GM12875 (cell line): ENCODE results near the gene ZNF681.

Source experiments
- H3K4me3 ChIP-seq: one replicate; pipeline ENCODE4 v1.5.1; 2011; ENCODE audit warnings: low read depth, low read length, control low read depth
- CTCF ChIP-seq: IDR thresholded peaks from 2 replicates; pipeline ENCODE4 v1.5.1; 2011; ENCODE audit warnings: low read depth, mild to moderate bottlenecking, control low read depth, inconsistent platforms, low read length, moderate library complexity, borderline replicate concordance; ENCODE audit not compliant: insufficient read depth

Gene ZNF681

GRCh38 chr19:23774524-23774971, 15.9 kb upstream of the ZNF681 start:
- no peak for TF ChIP-seq CTCF
- H3K4me3 ChIP-seq: no peak overlapping the region

GRCh38 chr19:23774106-23774505, 15.4 kb upstream of the ZNF681 start:
- TF ChIP-seq CTCF: no peak
- no peak overlapping the region for H3K4me3 ChIP-seq

GRCh38 chr19:23772675-23773063, 14.0 kb upstream of the ZNF681 start:
- TF ChIP-seq CTCF: no peak
- no peak overlapping the region for H3K4me3 ChIP-seq

- no peak for TF ChIP-seq CTCF
- H3K4me3 ChIP-seq: no peak overlapping the region
Observed at GRCh38 chr19:23771761-23772674, 13.3 kb upstream of the ZNF681 start.

- no peak for TF ChIP-seq CTCF
- no peak overlapping the region for H3K4me3 ChIP-seq
Observed at GRCh38 chr19:23771316-23771715, 12.6 kb upstream of the ZNF681 start.

- no peak for TF ChIP-seq CTCF
- no peak overlapping the region for H3K4me3 ChIP-seq
Observed at GRCh38 chr19:23770672-23771250, 12.1 kb upstream of the ZNF681 start.

- no peak for TF ChIP-seq CTCF
- H3K4me3 ChIP-seq: no peak overlapping the region
Observed at GRCh38 chr19:23769691-23770468, 11.2 kb upstream of the ZNF681 start.
